ENCODE results near the gene DMD.

DNA sequence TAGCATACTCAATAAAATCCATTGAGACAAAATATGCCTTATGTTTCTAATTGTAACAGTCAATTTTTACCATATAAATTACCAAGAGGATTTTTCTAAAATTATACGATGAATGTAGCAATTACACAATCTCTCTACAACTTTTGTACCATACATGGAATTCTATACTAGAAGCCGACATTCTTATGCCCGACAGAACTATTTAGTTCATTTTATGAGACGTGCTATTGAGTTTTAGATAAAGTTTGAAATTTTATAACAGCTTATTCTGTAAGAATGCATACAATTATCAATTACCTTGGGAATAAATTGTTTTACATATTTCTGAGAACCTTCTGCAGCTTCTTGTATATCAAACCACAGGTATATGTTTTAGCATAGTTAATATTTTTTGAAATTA, 431.2 kb downstream of the DMD start:
- TF ChIP-seq, protein P1, sequence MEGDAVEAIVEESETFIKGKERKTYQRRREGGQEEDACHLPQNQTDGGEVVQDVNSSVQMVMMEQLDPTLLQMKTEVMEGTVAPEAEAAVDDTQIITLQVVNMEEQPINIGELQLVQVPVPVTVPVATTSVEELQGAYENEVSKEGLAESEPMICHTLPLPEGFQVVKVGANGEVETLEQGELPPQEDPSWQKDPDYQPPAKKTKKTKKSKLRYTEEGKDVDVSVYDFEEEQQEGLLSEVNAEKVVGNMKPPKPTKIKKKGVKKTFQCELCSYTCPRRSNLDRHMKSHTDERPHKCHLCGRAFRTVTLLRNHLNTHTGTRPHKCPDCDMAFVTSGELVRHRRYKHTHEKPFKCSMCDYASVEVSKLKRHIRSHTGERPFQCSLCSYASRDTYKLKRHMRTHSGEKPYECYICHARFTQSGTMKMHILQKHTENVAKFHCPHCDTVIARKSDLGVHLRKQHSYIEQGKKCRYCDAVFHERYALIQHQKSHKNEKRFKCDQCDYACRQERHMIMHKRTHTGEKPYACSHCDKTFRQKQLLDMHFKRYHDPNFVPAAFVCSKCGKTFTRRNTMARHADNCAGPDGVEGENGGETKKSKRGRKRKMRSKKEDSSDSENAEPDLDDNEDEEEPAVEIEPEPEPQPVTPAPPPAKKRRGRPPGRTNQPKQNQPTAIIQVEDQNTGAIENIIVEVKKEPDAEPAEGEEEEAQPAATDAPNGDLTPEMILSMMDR (IDR thresholded peaks at IDR 0.05; ENCODE audit: low read length), result no peak
- no peak for TF ChIP-seq EZH2 (optimal IDR thresholded peaks at IDR 0.05; ENCODE audit: low read depth, low read length)

All from MM.1S (cell line).